ENCODE measurements around the gene AMOTL2.

GRCh38 chr3:134328846-134329245 is 45.4 kb downstream of the AMOTL2 start:
- TF ChIP-seq CTCF (IDR thresholded peaks at IDR 0.05) (no peak), EZH2 (IDR thresholded peaks at IDR 0.05; ENCODE audit: borderline replicate concordance, insufficient read depth, low read depth, low read length, poor library complexity, severe bottlenecking) (no peak)
